A673 (cell line): ENCODE data around the gene PPARA. TPM values are rescaled to one million over a fixed set of nuclear protein-coding genes. Genes with fewer than 3 reads are reported as not detected.

Source experiments
- BruUV-seq: library from RNA; stranded (reverse); fragments of 400-500 nt; replicated peaks from 2 replicates; lab custom pipeline; 2021; lab: Mats Ljungman, UMichigan
- CTCF ChIA-PET: fragments of 300-600 bp; sonication (Branson Sonifier 250); formaldehyde crosslinking; loops from one replicate; lab custom pipeline; 2022; ENCODE audit warnings: antibody characterized with exemption; lab: Charles Lee
- POLR2A ChIA-PET: fragments of 300-600 bp; sonication (Branson Sonifier 250); formaldehyde crosslinking; loops from one replicate; lab custom pipeline; 2022; ENCODE audit warnings: antibody characterized with exemption; ENCODE audit not compliant: low non-redundant PET; lab: Charles Lee
- DNase-seq: peaks from one replicate; pipeline ENCODE4 v3.0.0-alpha.2; 2015; ENCODE audit warnings: low spot score
- H3K27ac ChIP-seq: fragments of 200-600 bp; sonication (generic); 2 replicates; pipeline ENCODE4 v1.5.1; 2016; ENCODE audit warnings: mixed run types, low read depth, mild to moderate bottlenecking, mixed read lengths, antibody characterized with exemption, low read length; ENCODE audit not compliant: poor library complexity, severe bottlenecking
- H3K27me3 ChIP-seq: fragments of 200-600 bp; sonication (generic); replicated peaks from 2 replicates; pipeline ENCODE4 v1.6.1; 2017; ENCODE audit warnings: mixed run types, low read depth, mild to moderate bottlenecking, mixed read lengths, antibody characterized with exemption, low read length; ENCODE audit not compliant: insufficient read depth, poor library complexity
- H3K36me3 ChIP-seq: fragments of 200-600 bp; sonication (generic); 2 replicates; pipeline ENCODE4 v1.6.1; 2016; ENCODE audit warnings: mixed run types, mild to moderate bottlenecking, mixed read lengths, antibody characterized with exemption, low read length; ENCODE audit not compliant: insufficient read depth, poor library complexity, severe bottlenecking
- H3K4me1 ChIP-seq: fragments of 200-600 bp; sonication (generic); 2 replicates; pipeline ENCODE4 v1.6.1; 2017; ENCODE audit warnings: mixed run types, mild to moderate bottlenecking, mixed read lengths, antibody characterized with exemption, low read length; ENCODE audit not compliant: insufficient read depth, poor library complexity, severe bottlenecking
- H3K4me3 ChIP-seq: fragments of 200-600 bp; sonication (generic); 2 replicates; pipeline ENCODE4 v1.5.1; 2016; ENCODE audit warnings: low read depth, mixed run types, mild to moderate bottlenecking, mixed read lengths, low read length; ENCODE audit not compliant: poor library complexity, severe bottlenecking
- H3K9me3 ChIP-seq: fragments of 200-600 bp; sonication (generic); 2 replicates; pipeline ENCODE4 v1.6.1; 2016; ENCODE audit warnings: mixed run types, low read depth, mild to moderate bottlenecking, mixed read lengths, antibody characterized with exemption, low read length; ENCODE audit not compliant: poor library complexity, severe bottlenecking
- EZH2 ChIP-seq: fragments of 200-600 bp; sonication (generic); IDR thresholded peaks from 2 replicates; pipeline ENCODE4 v1.6.1; 2017; ENCODE audit warnings: borderline replicate concordance, low read depth, mild to moderate bottlenecking, mixed read lengths, antibody characterized with exemption, low read length; ENCODE audit not compliant: poor library complexity, severe bottlenecking
- intact Hi-C: fragments of 100-400 bp; cut with micrococcal nuclease; formaldehyde crosslinking; loops from one replicate; pipeline ENCODE4 v1.10.0; 2022; ENCODE audit not compliant: unreplicated experiment
- total RNA-seq: library from RNA; stranded (reverse); gene quantifications from 2 replicates; pipeline ENCODE4 v1.2.3, GENCODE V29; 2021
- TF ChIP-seq, protein P1 (sequence below): fragments of 300-800, 200-600 bp; sonication (generic); conservative IDR thresholded peaks from 2 replicates; pipeline ENCODE4 v1.5.1; 2017; ENCODE audit warnings: low read depth, mild to moderate bottlenecking, antibody characterized with exemption, low read length, moderate library complexity, mixed read lengths

The PPARA gene
- total RNA-seq, 1 experiment from 2014 or later: 2.0 TPM

GRCh38 chr22:46109474-46110003 is 40.8 kb upstream of the PPARA start:
- ChIA-PET POLR2A (no interaction called here), CTCF (no interaction called here)
- peak overlapping the region; percentile 42 for H3K27ac ChIP-seq
- H3K4me1 ChIP-seq: peaks cover 8% of the 10 kb centered on the region
- intact Hi-C loops: no loop called here
- H3K4me3 ChIP-seq: no peak overlapping the region
- peaks cover 80% of the 10 kb centered on the region for H3K36me3 ChIP-seq
- no peaks in the 10 kb centered on the region for H3K9me3 ChIP-seq
- DNase-seq: no peak
- H3K27me3 ChIP-seq: no peaks in the 10 kb centered on the region
- BruUV-seq: no TSS peak
- TF ChIP-seq, protein P1, sequence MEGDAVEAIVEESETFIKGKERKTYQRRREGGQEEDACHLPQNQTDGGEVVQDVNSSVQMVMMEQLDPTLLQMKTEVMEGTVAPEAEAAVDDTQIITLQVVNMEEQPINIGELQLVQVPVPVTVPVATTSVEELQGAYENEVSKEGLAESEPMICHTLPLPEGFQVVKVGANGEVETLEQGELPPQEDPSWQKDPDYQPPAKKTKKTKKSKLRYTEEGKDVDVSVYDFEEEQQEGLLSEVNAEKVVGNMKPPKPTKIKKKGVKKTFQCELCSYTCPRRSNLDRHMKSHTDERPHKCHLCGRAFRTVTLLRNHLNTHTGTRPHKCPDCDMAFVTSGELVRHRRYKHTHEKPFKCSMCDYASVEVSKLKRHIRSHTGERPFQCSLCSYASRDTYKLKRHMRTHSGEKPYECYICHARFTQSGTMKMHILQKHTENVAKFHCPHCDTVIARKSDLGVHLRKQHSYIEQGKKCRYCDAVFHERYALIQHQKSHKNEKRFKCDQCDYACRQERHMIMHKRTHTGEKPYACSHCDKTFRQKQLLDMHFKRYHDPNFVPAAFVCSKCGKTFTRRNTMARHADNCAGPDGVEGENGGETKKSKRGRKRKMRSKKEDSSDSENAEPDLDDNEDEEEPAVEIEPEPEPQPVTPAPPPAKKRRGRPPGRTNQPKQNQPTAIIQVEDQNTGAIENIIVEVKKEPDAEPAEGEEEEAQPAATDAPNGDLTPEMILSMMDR: no peak
- no peak for TF ChIP-seq EZH2

- no peaks in the 10 kb centered on the region for H3K9me3 ChIP-seq
- peak overlapping the region; percentile 16 for H3K27ac ChIP-seq
- H3K36me3 ChIP-seq: peaks cover 76% of the 10 kb centered on the region
- ChIA-PET POLR2A (no interaction called here), CTCF (no interaction called here)
- H3K4me3 ChIP-seq: no peak overlapping the region
- DNase-seq: no peak
- H3K27me3 ChIP-seq: no peaks in the 10 kb centered on the region
- intact Hi-C loops: no loop called here
- no peak for TF ChIP-seq EZH2
- TF ChIP-seq, protein P1: no peak
- no TSS peak for BruUV-seq
- peaks cover 8% of the 10 kb centered on the region for H3K4me1 ChIP-seq
These were observed 40.1 kb upstream of the PPARA start for GRCh38 chr22:46110215-46110614.

- Histone ChIP-seq H3K4me3 (no peak overlapping the region), H3K27ac (peak overlapping the region; percentile 42), H3K4me1 (peaks cover 6% of the 10 kb centered on the region), H3K27me3 (no peaks in the 10 kb centered on the region), H3K9me3 (no peaks in the 10 kb centered on the region), H3K36me3 (peaks cover 60% of the 10 kb centered on the region)
- intact Hi-C loops: no loop called here
- no peak for DNase-seq
- BruUV-seq: no TSS peak
- ChIA-PET POLR2A (no interaction called here), CTCF (no interaction called here)
- TF ChIP-seq EZH2: no peak
These were observed 38.5 kb upstream of the PPARA start for GRCh38 chr22:46111645-46112306.

DNA sequence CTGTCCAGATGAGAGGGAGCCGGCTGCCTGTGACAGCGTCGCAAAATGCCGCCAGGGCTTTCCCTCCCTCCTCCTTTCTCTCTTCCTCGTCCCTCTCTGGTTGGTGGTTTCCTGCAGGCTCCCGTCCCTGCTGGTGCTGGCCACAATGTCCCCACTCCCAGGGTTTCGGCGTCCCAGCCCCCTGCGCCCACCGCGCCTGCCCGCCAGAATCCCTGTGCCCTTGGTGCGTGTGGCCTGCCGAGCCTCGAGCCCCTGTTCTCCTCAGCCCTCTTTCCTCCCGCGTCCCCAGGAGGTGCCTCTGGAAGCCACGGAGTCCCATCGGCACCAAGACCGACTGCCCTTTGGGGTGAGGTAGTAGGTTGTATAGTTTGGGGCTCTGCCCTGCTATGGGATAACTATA is 37.9 kb upstream of the PPARA start:
- CTCF ChIA-PET: no interaction called here
- peak overlapping the region; percentile 42 for H3K27ac ChIP-seq

More for the DNA sequence above, 37.9 kb upstream of the PPARA start:
- intact Hi-C loops: no loop called here
- POLR2A ChIA-PET: no interaction called here
- H3K4me3 ChIP-seq: no peak overlapping the region
- H3K9me3 ChIP-seq: no peaks in the 10 kb centered on the region
- H3K27me3 ChIP-seq: no peaks in the 10 kb centered on the region
- no peak for DNase-seq
- H3K4me1 ChIP-seq: no peaks in the 10 kb centered on the region
- no peak for TF ChIP-seq EZH2
- TF ChIP-seq, protein P1: no peak
- BruUV-seq: no TSS peak
- H3K36me3 ChIP-seq: peaks cover 54% of the 10 kb centered on the region
